NOMO-1 (cell line): ENCODE results near the gene POU2F2.

ENCODE experiments used
- DNase-seq, 2 experiments: peaks; one replicate each; lab custom pipeline; 2025; ENCODE audit not compliant: unreplicated experiment in 2 of 2; lab: John Stamatoyannopoulos, UW

The POU2F2 gene

GRCh38 chr19:42132030-42132628 lies at the start of gene POU2F2:
Gene POU2F2, minus strand, starts transcription at chr19:42132446. Its CDS starts 35 bp downstream, at chr19:42132411.
- DNase-seq = peak; percentile 44 to 54

- DNase-seq = no peak
These were observed 46.8 kb upstream of the POU2F2 start for GRCh38 chr19:42178791-42179674.

- no peak for DNase-seq
These were observed 45.4 kb upstream of the POU2F2 start for GRCh38 chr19:42177686-42178019.

GRCh38 chr19:42176990-42177685 lies 44.9 kb upstream of the POU2F2 start:
- DNase-seq = peak; percentile 64 to 70

GRCh38 chr19:42176649-42176989 lies 44.4 kb upstream of the POU2F2 start:
- DNase-seq = peak in 1 of 2 experiments; percentile 70

GRCh38 chr19:42175952-42176648 lies 43.9 kb upstream of the POU2F2 start:
- DNase-seq = peak; percentile 18 to 26

- no peak for DNase-seq
These were observed 42.9 kb upstream of the POU2F2 start for GRCh38 chr19:42174958-42175734.

- DNase-seq = no peak
These were observed 41.9 kb upstream of the POU2F2 start for GRCh38 chr19:42174188-42174587.

- no peak for DNase-seq
These were observed 41.4 kb upstream of the POU2F2 start for GRCh38 chr19:42173695-42174094.

- no peak for DNase-seq
These were observed 40.0 kb upstream of the POU2F2 start for GRCh38 chr19:42172261-42172660.

GRCh38 chr19:42170715-42171114 lies 38.5 kb upstream of the POU2F2 start:
- no peak for DNase-seq

GRCh38 chr19:42169486-42170413 lies 37.5 kb upstream of the POU2F2 start:
- no peak for DNase-seq

- DNase-seq = no peak
These were observed 36.0 kb upstream of the POU2F2 start for GRCh38 chr19:42168206-42168605.

GRCh38 chr19:42166316-42166715 lies 34.1 kb upstream of the POU2F2 start:
- DNase-seq = no peak

- DNase-seq = no peak
These were observed 32.9 kb upstream of the POU2F2 start for GRCh38 chr19:42165146-42165545.

- no peak for DNase-seq
These were observed 29.5 kb upstream of the POU2F2 start for GRCh38 chr19:42161616-42162263.

GRCh38 chr19:42159942-42160341 lies 27.7 kb upstream of the POU2F2 start:
- no peak for DNase-seq

GRCh38 chr19:42158926-42159325 lies 26.7 kb upstream of the POU2F2 start:
- DNase-seq = no peak

GRCh38 chr19:42156571-42156970 lies 24.3 kb upstream of the POU2F2 start:
- DNase-seq = no peak
